Keratinocyte (primary cell): ENCODE data around the gene ZNF445. TPM values are rescaled to one million over a fixed set of nuclear protein-coding genes. Genes with fewer than 3 reads are reported as not detected.
A peak's percentile ranks its signal among the peaks of the same experiment; 100 is the strongest.

Source experiments
- DNase-seq: peaks from one replicate; pipeline ENCODE4 v3.0.0-alpha.2; 2011; ENCODE audit warnings: low read depth, missing footprints, low spot score
- FAIRE-seq: peaks from 2 replicates; lab custom pipeline; 2011; peaks lifted over from hg19 to GRCh38; lab: Jason Lieb, UNC
- H2AFZ ChIP-seq: 2 replicates; pipeline ENCODE4 v1.6.0; 2012; ENCODE audit warnings: low read length, control low read depth, inconsistent platforms; ENCODE audit not compliant: control insufficient read depth
- H3K27ac ChIP-seq: 2 replicates; pipeline ENCODE4 v1.5.1; 2011; ENCODE audit warnings: low read length; ENCODE audit not compliant: control insufficient read depth, insufficient read depth
- H3K27me3 ChIP-seq: 3 replicates; pipeline ENCODE4 v1.6.0; 2011; ENCODE audit warnings: low read length; ENCODE audit not compliant: control insufficient read depth, insufficient read depth; ENCODE audit errors: extremely low read depth
- H3K36me3 ChIP-seq, 2 experiments: 2 replicates in 1 of 2; 3 replicates in 1 of 2; pipeline ENCODE4 v1.5.1; 2011; ENCODE audit warnings: low read length in 2 of 2, mild to moderate bottlenecking in 1 of 2; ENCODE audit not compliant: control insufficient read depth in 2 of 2, insufficient read depth in 2 of 2; ENCODE audit errors: extremely low read depth in 1 of 2
- H3K4me1 ChIP-seq: 3 replicates; pipeline ENCODE4 v1.5.1; 2011; ENCODE audit warnings: low read length; ENCODE audit not compliant: control insufficient read depth, insufficient read depth; ENCODE audit errors: extremely low read depth
- H3K4me2 ChIP-seq: 3 replicates; pipeline ENCODE4 v1.6.0; 2011; ENCODE audit warnings: low read depth, low read length; ENCODE audit not compliant: control insufficient read depth, insufficient read depth; ENCODE audit errors: extremely low read depth
- H3K4me3 ChIP-seq, 3 experiments: fragments of 200-600 bp in 1 of 3; sonication (generic) in 1 of 3; 2 replicates in 2 of 3; 3 replicates in 1 of 3; pipeline ENCODE4 v1.5.1; 2011 to 2016; ENCODE audit warnings: low read length in 3 of 3, mild to moderate bottlenecking in 3 of 3, control low read depth in 2 of 3, inconsistent platforms in 1 of 3, low read depth in 1 of 3, mixed read lengths in 1 of 3, mixed run types in 1 of 3, moderate library complexity in 1 of 3; ENCODE audit not compliant: control insufficient read depth in 2 of 3, insufficient read depth in 2 of 3; ENCODE audit errors: extremely low read depth in 1 of 3
- H3K79me2 ChIP-seq: 2 replicates; pipeline ENCODE4 v1.6.0; 2012; ENCODE audit warnings: low read length; ENCODE audit not compliant: control insufficient read depth, insufficient read depth
- H3K9ac ChIP-seq: 3 replicates; pipeline ENCODE4 v1.6.0; 2011; ENCODE audit warnings: low read length; ENCODE audit not compliant: control insufficient read depth, insufficient read depth; ENCODE audit errors: extremely low read depth
- H3K9me1 ChIP-seq: 3 replicates; pipeline ENCODE4 v1.6.0; 2011; ENCODE audit warnings: low read length; ENCODE audit not compliant: control insufficient read depth, insufficient read depth; ENCODE audit errors: extremely low read depth
- H3K9me3 ChIP-seq: 2 replicates; pipeline ENCODE4 v1.5.1; 2012; ENCODE audit warnings: low read depth, low read length; ENCODE audit not compliant: control insufficient read depth
- H4K20me1 ChIP-seq: 3 replicates; pipeline ENCODE4 v1.6.0; 2011; ENCODE audit warnings: low read length; ENCODE audit not compliant: control insufficient read depth, insufficient read depth; ENCODE audit errors: extremely low read depth
- CTCF ChIP-seq, 3 experiments: IDR thresholded peaks in 1 of 3; conservative IDR thresholded peaks in 1 of 3; optimal IDR thresholded peaks in 1 of 3; 2 replicates in 2 of 3; 3 replicates in 1 of 3; pipeline versions ENCODE3 to v1.5.1; 2011; ENCODE audit warnings: low read length in 3 of 3, mild to moderate bottlenecking in 3 of 3, moderate library complexity in 2 of 3, control low read depth in 1 of 3, inconsistent platforms in 1 of 3; ENCODE audit not compliant: insufficient read depth in 2 of 3; ENCODE audit errors: extremely low read depth in 1 of 3
- EZH2 ChIP-seq: IDR thresholded peaks from one replicate; pipeline ENCODE4 v1.6.1; 2012; ENCODE audit warnings: inconsistent platforms, mild to moderate bottlenecking, low read length, moderate library complexity
- dilution Hi-C: fragments of 300-500 bp; cut with MboI; formaldehyde crosslinking; loops from one replicate; pipeline ENCODE4 v1.7.0; 2020; ENCODE audit warnings: low sequenced_read_pairs; ENCODE audit not compliant: extremely low pct_ligation_motif_present
- polyA plus RNA-seq, 5 experiments: library from polyadenylated mRNA; depleted of rRNA in 3 of 5; stranded (reverse) in 3 of 5; stranded (forward) in 1 of 5; unstranded in 1 of 5; fragments of >200 nt; gene quantifications; 1 replicate in 1 of 5; 2 replicates in 3 of 5; 3 replicates in 1 of 5; pipeline versions ENCODE4 v1.2.1 to v1.2.3, GENCODE V29; 2011 to 2012; ENCODE audit warnings: missing spikeins in 2 of 5, low read depth in 1 of 5, low replicate concordance in 1 of 5

Gene ZNF445
- polyA plus RNA-seq, 1 donor (not counting 4 experiments of a cell fraction or from before 2014, with no cell fraction given): 3.3 TPM

- Histone ChIP-seq H3K27ac (no peak overlapping the region), H3K79me2 (peaks cover 27% of the 10 kb centered on the region), H3K9ac (no peak overlapping the region), H3K4me3 (no peak overlapping the region), H3K9me1 (no peaks in the 10 kb centered on the region), H3K4me1 (peaks cover 26% of the 10 kb centered on the region), H4K20me1 (no peaks in the 10 kb centered on the region), H3K9me3 (no peaks in the 10 kb centered on the region), H3K27me3 (no peaks in the 10 kb centered on the region), H2AFZ (peak overlapping the region; percentile 100), H3K36me3 (no peaks in the 10 kb centered on the region), H3K4me2 (no peak overlapping the region)
- TF ChIP-seq CTCF (optimal IDR thresholded peaks at IDR 0.05 in 1 of 3, IDR thresholded peaks at IDR 0.05 in 1 of 3, conservative IDR thresholded peaks at IDR 0.05 in 1 of 3; ENCODE audit: extremely low read depth in 1 of 3, insufficient read depth in 2 of 3, low read length in 3 of 3) (no peak), EZH2 (no peak)
- dilution Hi-C loops: no loop called here
- no peak for DNase-seq
- FAIRE-seq: no peak
Measured at GRCh38 chr3:44478606-44479094, 1.2 kb upstream of the ZNF445 start.

- no peak for DNase-seq
- dilution Hi-C loops: no loop called here
- peaks cover 27% of the 10 kb centered on the region for H3K79me2 ChIP-seq
- H3K4me1 ChIP-seq: peaks cover 26% of the 10 kb centered on the region
- H3K27me3 ChIP-seq: no peaks in the 10 kb centered on the region
- H3K9me3 ChIP-seq: no peaks in the 10 kb centered on the region
- peak overlapping the region; percentile 91 for H3K4me2 ChIP-seq
- no peak overlapping the region for H3K27ac ChIP-seq
- no peaks in the 10 kb centered on the region for H3K9me1 ChIP-seq
- peak; percentile 77 for FAIRE-seq
- H2AFZ ChIP-seq: peak overlapping the region; percentile 100
- peak overlapping the region; percentile 71 for H3K9ac ChIP-seq
- TF ChIP-seq EZH2 (no peak), CTCF (optimal IDR thresholded peaks at IDR 0.05 in 1 of 3, IDR thresholded peaks at IDR 0.05 in 1 of 3, conservative IDR thresholded peaks at IDR 0.05 in 1 of 3; ENCODE audit: extremely low read depth in 1 of 3, insufficient read depth in 2 of 3, low read length in 3 of 3) (no peak)
- peak overlapping the region in 2 of 3 experiments; percentile 49 to 80 for H3K4me3 ChIP-seq
- no peaks in the 10 kb centered on the region for H3K36me3 ChIP-seq
- no peaks in the 10 kb centered on the region for H4K20me1 ChIP-seq
Measured at GRCh38 chr3:44478055-44478468, 592 bp upstream of the ZNF445 start.
